PC-9 (cell line): ENCODE data around the gene CECR2. TPM values are rescaled to one million over a fixed set of nuclear protein-coding genes. Genes with fewer than 3 reads are reported as not detected.

Source experiments
- BruUV-seq: library from RNA; stranded (reverse); fragments of 400-500 nt; replicated peaks from 2 replicates; lab custom pipeline; 2021; lab: Mats Ljungman, UMichigan
- CTCF ChIA-PET: fragments of 300-600 bp; sonication (Branson Sonifier 250); formaldehyde crosslinking; loops from one replicate; lab custom pipeline; 2022; ENCODE audit warnings: antibody characterized with exemption; lab: Charles Lee
- POLR2A ChIA-PET: fragments of 300-600 bp; sonication (Branson Sonifier 250); formaldehyde crosslinking; loops from one replicate; lab custom pipeline; 2022; ENCODE audit warnings: antibody characterized with exemption; ENCODE audit not compliant: unreplicated experiment; lab: Charles Lee
- DNase-seq, 2 experiments: peaks; one replicate each; pipeline versions ENCODE4 v3.0.0 to v3.0.0-alpha.2; 2015 to 2022; ENCODE audit warnings: mixed read lengths in 1 of 2
- H2AFZ ChIP-seq: fragments of 200-600 bp; sonication (generic); 2 replicates; pipeline ENCODE4 v1.8.1; 2017; ENCODE audit warnings: antibody characterized with exemption
- H3F3A ChIP-seq: fragments of 200-600 bp; sonication (generic); 2 replicates; pipeline ENCODE4 v1.8.1; 2017; ENCODE audit warnings: antibody characterized with exemption, mild to moderate bottlenecking, low read depth; ENCODE audit not compliant: insufficient read depth
- H3K27ac ChIP-seq: fragments of 200-600 bp; sonication (generic); 2 replicates; pipeline ENCODE4 v1.6.1; 2016; ENCODE audit warnings: mixed run types
- H3K27me3 ChIP-seq: fragments of 200-600 bp; sonication (generic); 2 replicates; pipeline ENCODE4 v1.6.1; 2016; ENCODE audit warnings: low read depth, mixed run types; ENCODE audit not compliant: insufficient read depth
- H3K36me3 ChIP-seq: fragments of 200-600 bp; sonication (generic); 2 replicates; pipeline ENCODE4 v1.6.1; 2016; ENCODE audit warnings: low read depth, mixed run types
- H3K4me1 ChIP-seq: fragments of 200-600 bp; sonication (generic); replicated peaks from 2 replicates; pipeline ENCODE4 v1.6.1; 2016; ENCODE audit warnings: mixed run types; ENCODE audit not compliant: insufficient read depth
- H3K4me2 ChIP-seq: fragments of 200-600 bp; sonication (generic); 2 replicates; pipeline ENCODE4 v1.6.1; 2017; ENCODE audit warnings: mixed run types
- H3K4me3 ChIP-seq: fragments of 200-600 bp; sonication (generic); 2 replicates; pipeline ENCODE4 v1.6.1; 2016; ENCODE audit warnings: mixed run types
- H3K79me2 ChIP-seq: fragments of 200-600 bp; sonication (generic); 2 replicates; pipeline ENCODE4 v1.6.1; 2017; ENCODE audit warnings: low read depth, mixed run types
- H3K9me2 ChIP-seq: fragments of 200-600 bp; sonication (generic); 2 replicates; pipeline ENCODE4 v1.8.1; 2017; ENCODE audit warnings: mild to moderate bottlenecking; ENCODE audit not compliant: insufficient read depth
- H3K9me3 ChIP-seq: fragments of 200-600 bp; sonication (generic); 2 replicates; pipeline ENCODE4 v1.8.1; 2016; ENCODE audit warnings: low read depth; ENCODE audit not compliant: insufficient read depth
- H4K20me1 ChIP-seq: fragments of 200-600 bp; sonication (generic); 2 replicates; pipeline ENCODE4 v1.8.1; 2017; ENCODE audit not compliant: insufficient read depth
- EZH2 ChIP-seq: fragments of 200-600 bp; sonication (generic); IDR thresholded peaks from 2 replicates; pipeline ENCODE4 v1.8.0; 2017; ENCODE audit warnings: antibody characterized with exemption, low read depth
- intact Hi-C: fragments of 100-400 bp; cut with micrococcal nuclease; formaldehyde crosslinking; loops from one replicate; pipeline ENCODE4 v1.10.0; 2022; ENCODE audit not compliant: unreplicated experiment
- total RNA-seq: library from RNA; stranded (reverse); gene quantifications from 2 replicates; pipeline ENCODE4 v1.2.3, GENCODE V29; 2021
- TF ChIP-seq, protein P1 (sequence below): fragments of 200-600 bp; sonication (generic); conservative IDR thresholded peaks from 2 replicates; pipeline ENCODE4 v1.6.1; 2017; ENCODE audit warnings: mixed run types, antibody characterized with exemption, mild to moderate bottlenecking, moderate library complexity

CECR2 gene
- total RNA-seq, 1 experiment from 2014 or later: not detected

DNA sequence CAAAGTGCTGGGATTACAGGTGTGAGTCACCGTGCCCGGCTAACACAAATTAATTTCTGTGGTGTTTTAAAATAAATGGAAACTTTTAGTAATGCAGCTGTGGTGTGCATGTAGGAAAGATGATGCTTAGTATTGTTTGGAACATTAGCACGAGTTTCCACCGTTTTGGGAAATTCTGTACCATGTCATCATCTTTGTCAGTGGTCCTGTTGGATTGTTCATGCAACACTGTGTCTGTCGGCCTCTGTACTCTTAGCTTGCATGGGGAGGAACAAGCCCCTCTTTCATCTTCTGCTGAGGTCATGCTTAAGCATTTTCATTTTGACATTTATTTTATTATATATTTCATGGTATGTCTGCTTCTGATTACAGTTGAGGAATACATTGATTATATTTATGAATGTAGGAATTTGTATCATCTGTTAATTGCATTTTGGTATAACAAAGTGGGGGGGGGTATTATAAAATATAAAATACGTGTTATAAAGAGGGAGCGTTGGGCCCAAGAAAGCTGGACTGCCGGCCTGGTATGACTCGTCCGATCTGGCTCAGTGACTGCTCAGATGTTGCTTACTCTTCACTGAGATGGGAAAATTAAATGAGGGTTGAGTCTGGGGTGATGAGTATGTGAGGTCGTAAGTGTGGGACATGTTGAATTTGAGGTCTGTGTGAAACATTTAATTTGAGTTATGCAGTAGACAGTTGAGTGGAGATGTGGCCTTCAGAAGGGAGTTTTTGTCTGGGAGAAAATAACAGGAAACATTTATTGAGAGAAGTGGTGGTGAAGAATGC, 28.7 kb downstream of the CECR2 start:
- Histone ChIP-seq H3K27ac (no peak overlapping the region), H3K4me1 (no peaks in the 10 kb centered on the region), H2AFZ (no peak overlapping the region), H4K20me1 (no peaks in the 10 kb centered on the region), H3K27me3 (peaks cover 44% of the 10 kb centered on the region), H3K9me2 (no peaks in the 10 kb centered on the region), H3K79me2 (no peaks in the 10 kb centered on the region), H3K4me2 (no peak overlapping the region), H3K4me3 (no peak overlapping the region), H3K36me3 (no peaks in the 10 kb centered on the region), H3K9me3 (no peaks in the 10 kb centered on the region), H3F3A (no peaks in the 10 kb centered on the region)
- no peak for DNase-seq
- intact Hi-C loops: no loop called here
- no TSS peak for BruUV-seq
- CTCF ChIA-PET: no interaction called here
- TF ChIP-seq, protein P1, sequence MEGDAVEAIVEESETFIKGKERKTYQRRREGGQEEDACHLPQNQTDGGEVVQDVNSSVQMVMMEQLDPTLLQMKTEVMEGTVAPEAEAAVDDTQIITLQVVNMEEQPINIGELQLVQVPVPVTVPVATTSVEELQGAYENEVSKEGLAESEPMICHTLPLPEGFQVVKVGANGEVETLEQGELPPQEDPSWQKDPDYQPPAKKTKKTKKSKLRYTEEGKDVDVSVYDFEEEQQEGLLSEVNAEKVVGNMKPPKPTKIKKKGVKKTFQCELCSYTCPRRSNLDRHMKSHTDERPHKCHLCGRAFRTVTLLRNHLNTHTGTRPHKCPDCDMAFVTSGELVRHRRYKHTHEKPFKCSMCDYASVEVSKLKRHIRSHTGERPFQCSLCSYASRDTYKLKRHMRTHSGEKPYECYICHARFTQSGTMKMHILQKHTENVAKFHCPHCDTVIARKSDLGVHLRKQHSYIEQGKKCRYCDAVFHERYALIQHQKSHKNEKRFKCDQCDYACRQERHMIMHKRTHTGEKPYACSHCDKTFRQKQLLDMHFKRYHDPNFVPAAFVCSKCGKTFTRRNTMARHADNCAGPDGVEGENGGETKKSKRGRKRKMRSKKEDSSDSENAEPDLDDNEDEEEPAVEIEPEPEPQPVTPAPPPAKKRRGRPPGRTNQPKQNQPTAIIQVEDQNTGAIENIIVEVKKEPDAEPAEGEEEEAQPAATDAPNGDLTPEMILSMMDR: no peak
- no peak for TF ChIP-seq EZH2
- POLR2A ChIA-PET: no interaction called here

DNA sequence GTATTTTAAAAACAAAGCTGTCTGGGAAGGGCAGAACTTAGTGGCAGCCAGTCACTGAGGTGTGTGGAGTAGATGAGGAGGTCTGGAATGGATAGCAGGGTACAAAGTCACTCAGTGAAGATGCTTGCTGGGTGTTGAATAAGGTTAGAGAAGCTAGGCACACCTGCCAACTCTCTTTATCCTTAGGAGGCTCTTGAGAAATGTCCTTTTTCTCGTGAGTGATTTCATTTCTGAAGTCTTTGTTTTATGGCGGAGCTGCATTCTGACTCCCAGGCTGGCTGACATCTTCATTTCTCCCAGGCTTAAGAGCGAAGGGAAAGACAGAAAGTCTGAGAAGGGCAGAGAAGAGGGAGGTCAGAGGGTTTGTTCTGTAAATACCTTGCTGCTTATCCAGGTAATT, 31.0 kb downstream of the CECR2 start:
- no peaks in the 10 kb centered on the region for H3K36me3 ChIP-seq
- peaks cover 38% of the 10 kb centered on the region for H3K27me3 ChIP-seq
- DNase-seq: no peak
- TF ChIP-seq EZH2: no peak
- TF ChIP-seq, protein P1: no peak
- no TSS peak for BruUV-seq
- POLR2A ChIA-PET: no interaction called here
- H3K4me3 ChIP-seq: no peak overlapping the region
- CTCF ChIA-PET: no interaction called here
- no peak overlapping the region for H2AFZ ChIP-seq
- H3K9me3 ChIP-seq: no peaks in the 10 kb centered on the region
- no peaks in the 10 kb centered on the region for H3K79me2 ChIP-seq
- H3K4me2 ChIP-seq: no peak overlapping the region
- no peaks in the 10 kb centered on the region for H3K4me1 ChIP-seq
- intact Hi-C loops: no loop called here
- no peak overlapping the region for H3K27ac ChIP-seq
- no peaks in the 10 kb centered on the region for H3K9me2 ChIP-seq
- H3F3A ChIP-seq: no peaks in the 10 kb centered on the region
- no peaks in the 10 kb centered on the region for H4K20me1 ChIP-seq

DNA sequence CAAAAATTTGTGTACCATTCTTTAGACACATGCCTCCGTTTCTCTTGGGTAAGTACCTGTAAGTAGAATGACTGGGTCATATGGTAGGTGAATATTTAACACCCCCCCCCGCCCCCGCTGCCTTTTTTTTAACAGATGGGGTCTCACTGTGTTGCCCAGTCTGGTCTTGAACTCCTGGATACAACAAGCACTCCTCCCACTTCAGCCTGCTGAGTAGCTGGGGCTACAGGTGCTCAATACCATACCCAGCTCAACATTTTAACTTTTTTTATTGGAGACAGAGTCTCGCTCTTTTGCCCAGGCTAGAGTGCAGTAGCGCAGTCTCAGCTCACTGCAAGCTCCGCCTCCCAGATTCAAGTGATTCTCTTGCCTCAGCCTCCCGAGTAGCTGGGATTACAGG, 32.5 kb downstream of the CECR2 start:
- H3K4me1 ChIP-seq: no peaks in the 10 kb centered on the region
- no peak overlapping the region for H3K27ac ChIP-seq
- no peaks in the 10 kb centered on the region for H3K9me3 ChIP-seq
- H2AFZ ChIP-seq: no peak overlapping the region
- H3K4me3 ChIP-seq: no peak overlapping the region
- no TSS peak for BruUV-seq
- intact Hi-C loops: no loop called here
- no peak overlapping the region for H3K4me2 ChIP-seq
- H3K79me2 ChIP-seq: no peaks in the 10 kb centered on the region
- TF ChIP-seq EZH2: no peak
- TF ChIP-seq, protein P1: no peak
- peaks cover 31% of the 10 kb centered on the region for H3K27me3 ChIP-seq
- H4K20me1 ChIP-seq: no peaks in the 10 kb centered on the region
- POLR2A ChIA-PET: no interaction called here
- no peaks in the 10 kb centered on the region for H3K36me3 ChIP-seq
- H3K9me2 ChIP-seq: no peaks in the 10 kb centered on the region
- no peaks in the 10 kb centered on the region for H3F3A ChIP-seq
- CTCF ChIA-PET: no interaction called here
- no peak for DNase-seq
